Keratinocyte (primary cell): ENCODE data around the gene SH3D19. TPM values are rescaled to one million over a fixed set of nuclear protein-coding genes. Genes with fewer than 3 reads are reported as not detected.

Experiments
- DNase-seq: peaks from one replicate; pipeline ENCODE4 v3.0.0-alpha.2; 2011; ENCODE audit warnings: low read depth, missing footprints, low spot score
- FAIRE-seq: peaks from 2 replicates; lab custom pipeline; 2011; peaks lifted over from hg19 to GRCh38; lab: Jason Lieb, UNC
- H2AFZ ChIP-seq: 2 replicates; pipeline ENCODE4 v1.6.0; 2012; ENCODE audit warnings: low read length, control low read depth, inconsistent platforms; ENCODE audit not compliant: control insufficient read depth
- H3K27ac ChIP-seq: 2 replicates; pipeline ENCODE4 v1.5.1; 2011; ENCODE audit warnings: low read length; ENCODE audit not compliant: control insufficient read depth, insufficient read depth
- H3K27me3 ChIP-seq: 3 replicates; pipeline ENCODE4 v1.6.0; 2011; ENCODE audit warnings: low read length; ENCODE audit not compliant: control insufficient read depth, insufficient read depth; ENCODE audit errors: extremely low read depth
- H3K36me3 ChIP-seq, 2 experiments: 2 replicates in 1 of 2; 3 replicates in 1 of 2; pipeline ENCODE4 v1.5.1; 2011; ENCODE audit warnings: low read length in 2 of 2, mild to moderate bottlenecking in 1 of 2; ENCODE audit not compliant: control insufficient read depth in 2 of 2, insufficient read depth in 2 of 2; ENCODE audit errors: extremely low read depth in 1 of 2
- H3K4me1 ChIP-seq: 3 replicates; pipeline ENCODE4 v1.5.1; 2011; ENCODE audit warnings: low read length; ENCODE audit not compliant: control insufficient read depth, insufficient read depth; ENCODE audit errors: extremely low read depth
- H3K4me2 ChIP-seq: 3 replicates; pipeline ENCODE4 v1.6.0; 2011; ENCODE audit warnings: low read depth, low read length; ENCODE audit not compliant: control insufficient read depth, insufficient read depth; ENCODE audit errors: extremely low read depth
- H3K4me3 ChIP-seq, 3 experiments: fragments of 200-600 bp in 1 of 3; sonication (generic) in 1 of 3; 2 replicates in 2 of 3; 3 replicates in 1 of 3; pipeline ENCODE4 v1.5.1; 2011 to 2016; ENCODE audit warnings: low read length in 3 of 3, mild to moderate bottlenecking in 3 of 3, control low read depth in 2 of 3, inconsistent platforms in 1 of 3, low read depth in 1 of 3, mixed read lengths in 1 of 3, mixed run types in 1 of 3, moderate library complexity in 1 of 3; ENCODE audit not compliant: control insufficient read depth in 2 of 3, insufficient read depth in 2 of 3; ENCODE audit errors: extremely low read depth in 1 of 3
- H3K79me2 ChIP-seq: 2 replicates; pipeline ENCODE4 v1.6.0; 2012; ENCODE audit warnings: low read length; ENCODE audit not compliant: control insufficient read depth, insufficient read depth
- H3K9ac ChIP-seq: 3 replicates; pipeline ENCODE4 v1.6.0; 2011; ENCODE audit warnings: low read length; ENCODE audit not compliant: control insufficient read depth, insufficient read depth; ENCODE audit errors: extremely low read depth
- H3K9me1 ChIP-seq: 3 replicates; pipeline ENCODE4 v1.6.0; 2011; ENCODE audit warnings: low read length; ENCODE audit not compliant: control insufficient read depth, insufficient read depth; ENCODE audit errors: extremely low read depth
- H3K9me3 ChIP-seq: 2 replicates; pipeline ENCODE4 v1.5.1; 2012; ENCODE audit warnings: low read depth, low read length; ENCODE audit not compliant: control insufficient read depth
- H4K20me1 ChIP-seq: 3 replicates; pipeline ENCODE4 v1.6.0; 2011; ENCODE audit warnings: low read length; ENCODE audit not compliant: control insufficient read depth, insufficient read depth; ENCODE audit errors: extremely low read depth
- EZH2 ChIP-seq: IDR thresholded peaks from one replicate; pipeline ENCODE4 v1.6.1; 2012; ENCODE audit warnings: inconsistent platforms, mild to moderate bottlenecking, low read length, moderate library complexity
- dilution Hi-C: fragments of 300-500 bp; cut with MboI; formaldehyde crosslinking; loops from one replicate; pipeline ENCODE4 v1.7.0; 2020; ENCODE audit warnings: low sequenced_read_pairs; ENCODE audit not compliant: extremely low pct_ligation_motif_present
- polyA plus RNA-seq, 5 experiments: library from polyadenylated mRNA; depleted of rRNA in 3 of 5; stranded (reverse) in 3 of 5; stranded (forward) in 1 of 5; unstranded in 1 of 5; fragments of >200 nt; gene quantifications; 1 replicate in 1 of 5; 2 replicates in 3 of 5; 3 replicates in 1 of 5; pipeline versions ENCODE4 v1.2.1 to v1.2.3, GENCODE V29; 2011 to 2012; ENCODE audit warnings: missing spikeins in 2 of 5, low read depth in 1 of 5, low replicate concordance in 1 of 5
- TF ChIP-seq, protein P1 (sequence below), 3 experiments: IDR thresholded peaks in 1 of 3; conservative IDR thresholded peaks in 1 of 3; optimal IDR thresholded peaks in 1 of 3; 2 replicates in 2 of 3; 3 replicates in 1 of 3; pipeline versions ENCODE3 to v1.5.1; 2011; ENCODE audit warnings: low read length in 3 of 3, mild to moderate bottlenecking in 3 of 3, moderate library complexity in 2 of 3, control low read depth in 1 of 3, inconsistent platforms in 1 of 3; ENCODE audit not compliant: insufficient read depth in 2 of 3; ENCODE audit errors: extremely low read depth in 1 of 3

Gene SH3D19
- polyA plus RNA-seq, 1 donor (not counting 4 experiments of a cell fraction or from before 2014, with no cell fraction given): 24.8 TPM

DNA sequence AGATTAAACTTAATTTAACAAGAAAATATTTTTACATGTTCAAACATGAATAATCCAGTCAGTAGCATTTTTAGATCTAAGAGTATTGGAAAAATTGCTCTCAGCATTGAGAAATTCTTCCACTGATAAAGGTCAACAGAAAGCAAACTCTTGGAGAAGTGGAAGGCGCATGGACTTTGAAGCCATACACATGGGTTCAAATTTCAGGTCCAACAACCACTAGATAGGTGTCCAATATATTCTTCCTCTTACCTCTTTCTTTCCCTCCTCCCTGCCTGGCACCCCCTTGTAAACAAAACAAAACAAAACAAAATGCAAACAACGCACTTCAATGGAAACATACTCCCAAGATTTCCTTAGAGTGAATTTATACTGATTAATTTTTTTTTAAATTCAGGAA, 76.9 kb downstream of the SH3D19 start:
- no peak for TF ChIP-seq EZH2
- TF ChIP-seq, protein P1, sequence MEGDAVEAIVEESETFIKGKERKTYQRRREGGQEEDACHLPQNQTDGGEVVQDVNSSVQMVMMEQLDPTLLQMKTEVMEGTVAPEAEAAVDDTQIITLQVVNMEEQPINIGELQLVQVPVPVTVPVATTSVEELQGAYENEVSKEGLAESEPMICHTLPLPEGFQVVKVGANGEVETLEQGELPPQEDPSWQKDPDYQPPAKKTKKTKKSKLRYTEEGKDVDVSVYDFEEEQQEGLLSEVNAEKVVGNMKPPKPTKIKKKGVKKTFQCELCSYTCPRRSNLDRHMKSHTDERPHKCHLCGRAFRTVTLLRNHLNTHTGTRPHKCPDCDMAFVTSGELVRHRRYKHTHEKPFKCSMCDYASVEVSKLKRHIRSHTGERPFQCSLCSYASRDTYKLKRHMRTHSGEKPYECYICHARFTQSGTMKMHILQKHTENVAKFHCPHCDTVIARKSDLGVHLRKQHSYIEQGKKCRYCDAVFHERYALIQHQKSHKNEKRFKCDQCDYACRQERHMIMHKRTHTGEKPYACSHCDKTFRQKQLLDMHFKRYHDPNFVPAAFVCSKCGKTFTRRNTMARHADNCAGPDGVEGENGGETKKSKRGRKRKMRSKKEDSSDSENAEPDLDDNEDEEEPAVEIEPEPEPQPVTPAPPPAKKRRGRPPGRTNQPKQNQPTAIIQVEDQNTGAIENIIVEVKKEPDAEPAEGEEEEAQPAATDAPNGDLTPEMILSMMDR (optimal IDR thresholded peaks at IDR 0.05 in 1 of 3, IDR thresholded peaks at IDR 0.05 in 1 of 3, conservative IDR thresholded peaks at IDR 0.05 in 1 of 3; ENCODE audit: extremely low read depth in 1 of 3, insufficient read depth in 2 of 3, low read length in 3 of 3): no peak
- Histone ChIP-seq H3K9me3 (no peaks in the 10 kb centered on the region), H2AFZ (no peak overlapping the region), H3K27ac (no peak overlapping the region), H3K79me2 (peaks cover 8% of the 10 kb centered on the region), H3K4me2 (no peak overlapping the region), H3K9me1 (no peaks in the 10 kb centered on the region), H4K20me1 (no peaks in the 10 kb centered on the region), H3K4me3 (no peak overlapping the region), H3K9ac (no peak overlapping the region), H3K4me1 (peaks cover 6% of the 10 kb centered on the region), H3K27me3 (no peaks in the 10 kb centered on the region), H3K36me3 (no peaks in the 10 kb centered on the region)
- DNase-seq: no peak
- dilution Hi-C loops: no loop called here
- FAIRE-seq: no peak

DNA sequence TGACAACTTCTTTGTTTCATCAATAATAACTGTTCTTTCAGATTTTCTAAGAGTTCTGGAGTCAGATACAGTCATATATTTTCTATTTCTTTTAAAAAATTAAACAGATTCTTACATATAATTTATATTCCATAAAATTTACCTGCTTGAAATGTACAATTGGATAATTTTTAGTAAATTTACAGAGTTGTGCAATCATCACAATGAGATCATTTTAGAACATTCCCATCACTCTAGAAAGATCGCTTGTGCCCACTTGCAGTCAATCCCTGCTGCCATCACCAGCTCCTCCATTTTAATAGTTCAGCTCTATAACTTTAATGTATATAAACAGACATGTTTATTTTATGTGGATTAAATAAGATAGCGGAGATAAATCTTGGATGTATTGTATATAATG, 78.0 kb downstream of the SH3D19 start:
- Histone ChIP-seq H3K79me2 (peaks cover 7% of the 10 kb centered on the region), H3K9me1 (no peaks in the 10 kb centered on the region), H3K9me3 (no peaks in the 10 kb centered on the region), H3K4me2 (no peak overlapping the region), H2AFZ (no peak overlapping the region), H3K4me1 (peaks cover 6% of the 10 kb centered on the region), H3K36me3 (no peaks in the 10 kb centered on the region), H3K4me3 (no peak overlapping the region), H3K9ac (no peak overlapping the region), H3K27ac (no peak overlapping the region), H3K27me3 (no peaks in the 10 kb centered on the region), H4K20me1 (no peaks in the 10 kb centered on the region)
- no peak for FAIRE-seq
- no peak for DNase-seq
- TF ChIP-seq EZH2: no peak
- TF ChIP-seq, protein P1 (optimal IDR thresholded peaks at IDR 0.05 in 1 of 3, IDR thresholded peaks at IDR 0.05 in 1 of 3, conservative IDR thresholded peaks at IDR 0.05 in 1 of 3; ENCODE audit: extremely low read depth in 1 of 3, insufficient read depth in 2 of 3, low read length in 3 of 3): no peak
- dilution Hi-C loops: no loop called here
